NCI-H446 (cell line): ENCODE data around the gene SETD9.

Experiments used
- DNase-seq, 2 experiments: peaks; one replicate each; lab custom pipeline; 2025; lab: John Stamatoyannopoulos, UW

Gene SETD9

GRCh38 chr5:56909294-56910209 is at the start of gene SETD9:
TSS of gene SETD9 (plus strand) at chr5:56909596. CDS start at chr5:56909646, 50 bp downstream.
- DNase-seq: peak; percentile 85 to 97

GRCh38 chr5:56861893-56862485 is 47.4 kb upstream of the SETD9 start:
- no peak for DNase-seq

GRCh38 chr5:56862909-56863308 is 46.5 kb upstream of the SETD9 start:
- no peak for DNase-seq

- no peak for DNase-seq
Measured at GRCh38 chr5:56871777-56872176, 37.6 kb upstream of the SETD9 start.

- no peak for DNase-seq
Measured at GRCh38 chr5:56873056-56873455, 36.3 kb upstream of the SETD9 start.

- DNase-seq: no peak
Measured at GRCh38 chr5:56876327-56876726, 33.1 kb upstream of the SETD9 start.

GRCh38 chr5:56881571-56881970 is 27.8 kb upstream of the SETD9 start:
- no peak for DNase-seq

GRCh38 chr5:56893251-56893951 is 16.0 kb upstream of the SETD9 start:
- no peak for DNase-seq

- DNase-seq: no peak
Measured at GRCh38 chr5:56896763-56897162, 12.6 kb upstream of the SETD9 start.

- no peak for DNase-seq
Measured at GRCh38 chr5:56898213-56898612, 11.2 kb upstream of the SETD9 start.

- no peak for DNase-seq
Measured at GRCh38 chr5:56900395-56900794, 9.0 kb upstream of the SETD9 start.

GRCh38 chr5:56900858-56901578 is 8.4 kb upstream of the SETD9 start:
- peak; percentile 35 to 49 for DNase-seq

- DNase-seq: no peak
Measured at GRCh38 chr5:56908942-56909293, 478 bp upstream of the SETD9 start.

GRCh38 chr5:56910210-56910965 is 992 bp downstream of the SETD9 start:
- peak in 1 of 2 experiments; percentile 50 for DNase-seq

- DNase-seq: no peak
Measured at GRCh38 chr5:56913766-56914165, 4.4 kb downstream of the SETD9 start.

- DNase-seq: no peak
Measured at GRCh38 chr5:56914678-56915077, 5.3 kb downstream of the SETD9 start.

- DNase-seq: no peak
Measured at GRCh38 chr5:56917534-56917933, 8.1 kb downstream of the SETD9 start.

GRCh38 chr5:56918054-56918453 is 8.7 kb downstream of the SETD9 start:
- no peak for DNase-seq

- no peak for DNase-seq
Measured at GRCh38 chr5:56919942-56920662, 10.7 kb downstream of the SETD9 start.

GRCh38 chr5:56922922-56923321 is 13.5 kb downstream of the SETD9 start:
- no peak for DNase-seq

GRCh38 chr5:56934325-56934724 is 24.9 kb downstream of the SETD9 start:
- DNase-seq: no peak
